ENCODE results near the gene BTRC.

The BTRC gene

DNA sequence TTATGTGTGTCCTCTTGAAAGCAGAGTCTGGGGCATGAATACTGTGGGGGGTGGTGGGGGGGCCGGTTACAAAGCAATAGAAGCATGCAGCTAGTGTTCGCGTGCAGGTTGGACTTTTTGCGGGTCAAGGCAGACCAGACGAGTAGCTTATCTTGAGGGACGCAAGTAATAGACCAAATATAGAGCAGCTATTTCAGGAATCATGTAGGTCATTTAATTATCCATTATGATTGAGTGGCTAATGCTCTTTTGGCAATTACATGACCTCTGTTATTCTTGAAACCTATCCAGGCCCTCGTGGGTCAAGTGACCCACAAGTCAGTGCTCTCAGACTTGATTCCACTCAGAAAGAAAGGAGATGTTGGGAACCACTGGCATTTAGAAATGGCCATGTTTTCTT is 93.0 kb downstream of the BTRC start:
- no peak for DNase-seq

DNA sequence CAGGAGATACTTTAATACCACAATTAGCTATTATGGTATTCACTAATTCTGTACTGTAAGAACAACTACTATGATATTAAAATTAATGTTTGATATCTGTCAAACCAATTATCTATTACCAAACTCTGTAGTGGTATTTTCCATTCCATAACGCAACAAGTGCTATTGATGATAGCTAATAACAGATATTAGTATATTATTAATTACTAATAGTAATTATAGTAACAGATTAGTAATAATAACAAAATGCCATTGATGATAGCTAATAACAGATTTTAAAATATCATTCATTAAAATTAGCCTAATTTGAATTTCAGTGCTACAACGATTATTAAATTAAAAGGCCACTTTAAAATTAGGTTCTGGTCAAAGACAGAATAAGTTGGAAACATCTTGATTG is 93.5 kb downstream of the BTRC start:
- DNase-seq = no peak

GRCh38 chr10:101450277-101451080 is 96.5 kb downstream of the BTRC start:
- DNase-seq = no peak

- DNase-seq = no peak
Measured at GRCh38 chr10:101451261-101451660, 97.3 kb downstream of the BTRC start.

DNA sequence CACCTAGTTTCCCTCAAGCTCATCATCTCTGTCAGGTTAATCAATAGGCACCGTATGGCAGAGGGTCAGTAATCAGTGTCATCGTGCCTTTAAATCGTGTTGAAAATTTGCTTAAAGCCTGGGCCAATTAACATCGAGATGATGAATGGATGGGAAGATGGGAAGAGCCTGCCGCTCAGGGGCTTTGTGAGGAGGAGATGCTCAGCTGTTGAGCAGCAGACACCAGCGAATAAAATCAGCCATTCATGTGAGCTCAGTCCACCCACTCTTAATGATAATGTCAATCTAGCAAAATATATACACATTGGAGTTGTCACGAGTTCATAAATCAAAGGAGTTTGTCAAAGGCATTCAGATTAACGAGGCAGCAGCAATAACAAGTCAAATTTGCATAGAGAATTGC is 97.7 kb downstream of the BTRC start:
- no peak for DNase-seq

DNA sequence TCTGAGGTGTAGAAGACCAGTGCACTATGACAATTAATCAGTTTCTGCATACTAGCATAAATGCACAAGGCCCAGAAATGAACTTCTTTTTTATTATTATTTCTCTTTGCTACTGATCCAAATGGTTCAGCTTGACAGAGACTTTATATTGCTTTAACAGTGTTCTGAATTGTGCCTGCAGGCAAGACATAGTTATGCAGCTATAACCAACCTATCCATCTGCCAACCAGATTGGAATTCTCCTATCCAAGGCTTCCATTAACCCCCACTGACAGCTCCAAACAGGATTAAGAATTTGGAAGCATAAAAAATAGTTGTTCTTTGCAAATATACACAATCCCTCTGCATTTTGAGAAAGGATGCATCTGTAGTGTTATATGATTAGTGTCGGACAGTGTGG is 98.2 kb downstream of the BTRC start:
- DNase-seq = no peak

- DNase-seq = no peak
Measured at GRCh38 chr10:101452593-101452992, 98.6 kb downstream of the BTRC start.

DNA sequence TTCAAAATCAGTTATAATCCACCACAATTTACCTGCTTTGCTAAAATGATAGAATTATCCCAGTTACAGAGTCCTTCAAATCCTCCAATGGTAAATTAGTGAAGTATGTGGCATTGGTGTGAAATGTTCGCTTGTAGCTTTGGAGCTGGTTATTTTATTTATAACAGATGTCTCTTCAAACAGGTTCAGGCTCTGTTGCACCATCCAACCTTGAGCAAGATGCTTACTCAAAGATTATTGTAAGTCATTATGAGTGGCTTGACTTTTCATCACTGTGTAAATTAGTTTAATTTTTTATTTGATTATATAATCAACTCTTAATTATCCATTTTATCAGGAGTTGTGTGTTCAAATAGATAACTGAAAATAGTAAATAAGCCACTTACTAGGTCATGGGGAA is 99.4 kb downstream of the BTRC start:
- no peak for DNase-seq

DNA sequence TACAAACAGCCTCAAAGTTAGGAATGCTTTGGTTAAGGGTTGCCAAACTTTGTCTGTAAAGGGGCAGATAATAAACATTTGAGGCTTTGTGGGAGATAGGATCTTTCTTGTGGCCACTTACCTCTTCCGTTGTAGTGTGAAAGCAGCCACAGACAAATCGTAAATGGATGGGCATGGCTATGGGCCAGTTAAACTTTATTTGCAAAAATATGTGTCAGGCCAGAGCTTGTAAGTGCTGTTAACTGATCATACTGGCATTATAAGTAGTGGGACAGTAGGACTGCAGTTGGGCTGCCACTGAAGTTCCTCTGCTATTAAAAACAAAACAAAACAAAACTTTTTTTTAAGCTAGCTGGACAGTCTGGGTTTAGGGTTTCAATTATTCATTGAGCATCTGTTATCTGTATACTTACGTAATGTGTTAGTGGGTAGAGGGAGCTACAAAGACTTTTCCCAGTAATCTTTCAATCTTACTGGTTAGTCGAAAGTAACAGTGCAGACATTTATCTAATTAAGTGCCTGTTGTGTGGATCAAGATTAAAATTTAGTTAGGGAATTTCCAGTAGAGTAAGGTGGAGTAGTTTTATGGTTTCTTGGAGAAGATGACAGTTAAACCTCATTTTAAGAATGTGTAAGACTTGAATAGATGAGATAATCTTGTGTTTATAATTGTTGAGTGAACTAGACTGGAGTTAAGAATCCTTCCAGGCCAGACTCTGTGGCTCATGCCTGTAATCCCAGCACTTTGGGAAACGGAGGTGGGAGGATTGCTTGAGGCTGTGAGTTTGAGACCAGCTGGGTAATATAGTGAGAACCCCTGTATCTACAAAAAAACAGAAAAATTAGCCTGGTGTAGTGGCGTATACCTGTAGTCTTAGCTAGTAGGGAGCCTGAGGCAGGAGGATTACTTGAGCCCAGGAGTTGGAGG is 100.1 kb downstream of the BTRC start:
- no peak for DNase-seq

- no peak for DNase-seq
Measured at GRCh38 chr10:101458869-101459268, 104.9 kb downstream of the BTRC start.

- no peak for DNase-seq
Measured at GRCh38 chr10:101464082-101464481, 110.1 kb downstream of the BTRC start.

- no peak for DNase-seq
Measured at GRCh38 chr10:101464599-101464998, 110.6 kb downstream of the BTRC start.

DNA sequence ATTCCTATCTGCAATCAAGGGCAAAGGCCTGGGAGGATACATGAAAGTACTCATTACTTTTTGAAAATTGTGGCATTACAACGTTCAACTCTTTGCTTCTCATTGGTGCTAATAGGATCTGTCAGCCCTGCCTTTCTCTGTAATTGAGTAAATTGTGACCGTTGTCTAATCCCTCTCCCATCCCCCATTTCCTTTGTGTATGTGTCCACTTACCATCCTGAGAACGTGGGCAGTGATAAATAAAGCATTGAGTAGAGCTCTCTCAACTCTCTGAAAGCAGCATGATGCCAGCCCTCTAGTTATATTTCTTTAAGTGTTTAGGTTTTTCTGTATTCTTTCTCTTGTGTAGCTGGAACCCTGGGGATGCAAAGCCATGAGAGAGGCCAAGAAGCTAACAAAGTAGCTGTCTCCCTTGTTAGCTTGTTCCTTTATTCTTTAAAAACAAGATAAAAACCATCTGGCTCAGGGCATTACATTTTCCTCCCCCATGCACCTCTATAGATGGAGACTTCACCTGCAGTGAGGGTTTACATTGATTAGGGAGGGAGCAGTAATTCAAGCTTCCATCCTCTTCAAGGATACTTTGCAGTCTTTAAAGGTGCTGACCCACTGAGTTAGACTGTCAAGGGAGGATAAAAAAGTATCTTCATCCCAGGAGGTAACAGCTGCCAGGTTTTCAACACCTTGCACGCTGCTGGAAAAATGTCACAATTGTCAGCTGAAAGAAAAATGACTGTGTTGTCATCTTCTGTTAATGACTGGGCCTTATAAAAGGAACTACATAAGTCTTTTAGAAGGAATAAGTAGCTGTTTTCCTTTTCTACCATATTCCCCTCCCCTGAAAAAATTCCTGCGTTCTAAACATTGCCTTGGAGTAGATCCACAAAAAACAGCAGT is 112.3 kb downstream of the BTRC start:
- DNase-seq = no peak

DNA sequence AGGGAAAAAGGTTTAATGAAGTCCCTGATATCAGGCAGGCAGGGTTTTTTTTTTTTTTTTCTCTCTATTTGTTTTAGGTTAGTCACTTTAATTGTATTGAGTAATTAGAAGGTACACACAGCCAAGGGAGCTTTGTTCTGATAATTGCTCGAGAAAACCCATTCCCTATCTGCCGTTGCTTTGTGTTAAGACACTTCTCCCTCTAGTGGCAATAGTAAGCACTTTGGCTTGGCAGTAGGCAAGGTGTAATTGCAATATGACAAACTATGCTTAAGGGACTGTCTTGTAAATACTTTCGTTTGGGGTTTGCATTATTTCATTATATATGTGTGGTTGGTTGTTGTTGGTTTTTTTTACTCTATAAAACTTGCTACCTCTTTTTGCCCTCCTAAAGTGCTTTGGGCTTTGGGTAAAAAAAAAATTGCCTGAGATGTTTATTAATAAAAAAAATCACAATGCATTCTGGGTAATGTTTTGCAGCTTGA is 113.4 kb downstream of the BTRC start:
- DNase-seq = no peak

DNA sequence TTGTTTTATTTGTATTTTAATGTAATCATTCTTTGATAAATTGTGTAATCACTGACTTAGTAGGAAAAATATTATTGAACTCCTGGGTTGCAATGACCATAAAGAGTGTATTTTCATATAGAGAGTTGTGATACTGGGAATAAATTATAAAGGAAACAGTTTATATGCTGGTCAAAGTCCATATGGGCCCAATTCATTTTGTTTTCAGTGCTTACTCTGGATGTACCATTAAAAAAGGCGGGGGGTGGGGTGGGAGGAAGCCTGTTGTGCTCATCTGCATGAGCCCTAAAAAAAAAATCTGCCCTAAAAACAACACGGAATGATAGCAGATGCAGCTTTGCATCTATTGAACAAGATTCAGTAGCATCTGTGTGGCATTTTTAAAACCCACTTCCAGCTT is 114.2 kb downstream of the BTRC start:
- DNase-seq = no peak

GRCh38 chr10:101476383-101476782 is 122.4 kb downstream of the BTRC start:
- DNase-seq = no peak

- no peak for DNase-seq
Measured at GRCh38 chr10:101478956-101479355, 125.0 kb downstream of the BTRC start.

DNA sequence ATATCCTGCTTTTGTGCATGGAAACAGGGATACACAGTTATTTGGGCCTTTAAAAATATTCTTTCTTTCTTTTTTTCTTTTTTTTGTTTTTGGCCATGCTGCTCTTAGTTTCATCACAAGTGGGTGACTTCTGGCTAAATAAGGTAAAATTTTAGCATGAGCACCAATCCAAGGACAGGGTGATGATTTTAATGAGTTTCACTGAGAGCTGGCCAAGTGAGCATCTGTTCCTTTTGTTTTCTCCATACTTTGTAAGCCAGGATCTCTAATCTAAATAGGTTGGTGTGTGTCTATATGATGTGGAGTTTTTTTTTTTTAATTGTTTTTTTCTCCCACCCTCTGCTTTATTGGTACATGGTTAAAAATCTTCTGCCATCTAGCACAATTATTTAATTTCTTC is 127.3 kb downstream of the BTRC start:
- DNase-seq = no peak

DNA sequence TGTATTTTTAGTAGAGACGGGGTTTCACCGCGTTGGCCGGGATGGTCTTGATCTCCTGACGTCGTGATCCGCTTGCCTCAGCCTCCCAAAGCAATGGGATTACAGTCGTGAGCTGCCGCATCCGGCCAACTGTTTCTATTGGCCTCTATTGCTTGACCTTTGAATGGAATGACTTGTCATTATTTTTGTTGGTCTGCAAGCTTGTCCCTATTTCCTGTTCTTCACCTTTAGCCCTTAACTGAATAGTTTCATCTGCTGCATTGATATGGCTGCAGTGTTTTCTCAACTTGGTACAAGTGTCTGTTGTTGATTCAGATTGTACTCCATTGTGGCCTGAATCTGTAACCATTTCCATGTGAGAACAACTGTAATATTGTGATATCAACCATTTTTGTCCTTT is 128.6 kb downstream of the BTRC start:
- DNase-seq = no peak

DNA sequence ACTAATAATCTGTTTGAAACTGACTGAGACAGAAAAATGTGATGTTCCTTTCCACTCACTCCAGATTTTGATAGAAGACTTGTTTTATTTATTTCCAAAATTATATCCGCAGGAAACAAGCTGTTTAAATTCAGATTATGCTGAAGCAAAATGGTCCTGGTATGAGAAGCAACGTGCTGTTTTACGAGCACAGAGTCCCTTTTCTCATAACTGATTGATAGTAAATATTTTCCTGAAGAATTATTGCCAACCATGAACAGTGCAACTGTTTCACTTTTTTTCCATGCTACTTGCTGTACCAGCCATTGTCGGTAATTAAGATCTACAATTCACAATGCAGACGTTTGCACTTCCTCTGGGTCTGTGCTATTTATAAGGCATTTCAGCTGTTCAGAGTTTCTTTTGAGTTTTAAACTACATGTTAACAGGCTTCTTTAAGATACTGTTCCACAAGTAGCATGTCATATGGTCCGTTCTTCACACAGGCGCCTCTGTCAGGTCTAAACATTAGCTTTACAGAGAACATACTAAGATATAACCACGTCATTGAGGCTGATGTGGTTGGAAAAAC is 130.3 kb downstream of the BTRC start:
- DNase-seq = no peak

DNA sequence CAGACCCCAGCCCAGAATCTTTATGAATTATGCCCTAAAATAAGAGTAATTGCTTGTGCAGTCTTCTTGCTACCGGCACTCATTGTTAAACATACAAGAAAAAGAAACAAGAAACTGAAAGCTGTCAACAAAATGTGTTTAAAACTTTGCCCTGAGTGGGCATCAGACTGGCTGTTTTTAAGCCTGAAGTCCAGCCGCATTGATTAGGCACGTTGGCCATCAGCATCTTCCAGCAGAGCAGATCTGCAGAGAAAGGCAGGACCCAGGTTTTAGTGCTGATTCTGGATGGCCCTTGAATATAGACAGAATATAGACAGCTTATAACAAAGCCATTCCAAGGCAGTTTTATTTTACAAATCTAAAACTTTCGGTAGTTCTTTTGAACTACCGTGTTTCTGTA is 131.2 kb downstream of the BTRC start:
- DNase-seq = no peak
